Stimulated activated CD8-positive, alpha-beta memory T cell treated with anti-CD3 and anti-CD28 coated beads, Interleukin-4, amount 100 ng/mL, for 1 hour (primary cell): ENCODE results near the gene PEBP1.
"Not testable (repeated sequence)": the region's sequence is repeated elsewhere in the genome, so short reads cannot be mapped to it uniquely, and the experiment has no call there.

ENCODE experiments used
- DNase-seq, 2 donors: peaks; one replicate each; pipeline ENCODE4 v3.0.0-alpha.2; 2020; ENCODE audit warnings: low read depth in 2 of 2, low spot score in 1 of 2

The PEBP1 gene

DNA sequence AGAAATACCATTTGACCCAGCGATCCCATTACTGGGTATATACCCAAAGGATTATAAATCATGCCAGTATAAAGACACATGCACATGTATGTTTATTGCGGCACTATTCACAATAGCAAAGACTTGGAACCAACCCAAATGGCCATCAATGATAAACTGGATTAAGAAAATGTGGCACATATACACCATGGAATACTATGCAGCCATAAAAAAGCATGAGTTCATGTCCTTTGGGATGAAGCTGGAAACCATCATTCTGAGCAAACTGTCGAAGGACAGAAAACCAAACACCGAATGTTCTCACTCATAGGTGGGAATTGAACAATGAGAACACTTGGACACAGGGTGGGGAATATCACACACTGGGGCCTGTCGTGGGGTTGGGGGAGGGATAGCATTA is 6.5 kb upstream of the PEBP1 start:
- not testable (repeated sequence) for DNase-seq

DNA sequence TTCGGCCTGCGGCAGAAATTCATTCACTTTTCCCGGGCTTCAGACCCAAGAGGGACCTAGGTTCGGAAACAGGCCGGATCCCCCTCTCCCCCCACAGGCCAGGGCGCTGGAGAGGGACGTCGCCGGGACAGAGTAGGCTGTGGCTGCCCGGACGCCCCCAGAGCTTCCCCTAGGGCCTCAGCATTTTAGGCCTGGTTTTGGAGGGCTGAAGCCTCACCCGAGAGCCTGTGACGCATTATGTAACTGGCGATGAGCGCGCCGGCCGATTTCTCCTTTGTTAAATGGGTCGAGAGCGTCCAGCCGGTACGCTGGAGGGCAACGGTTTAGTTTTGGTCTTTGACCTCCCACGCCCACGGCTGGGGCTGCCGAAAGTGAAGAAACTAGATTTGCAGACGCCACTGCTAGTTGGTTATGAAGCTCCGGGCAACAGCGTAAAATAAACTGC is 657 bp downstream of the PEBP1 start:
- peak in 1 of 2 donors; percentile 5 for DNase-seq

DNA sequence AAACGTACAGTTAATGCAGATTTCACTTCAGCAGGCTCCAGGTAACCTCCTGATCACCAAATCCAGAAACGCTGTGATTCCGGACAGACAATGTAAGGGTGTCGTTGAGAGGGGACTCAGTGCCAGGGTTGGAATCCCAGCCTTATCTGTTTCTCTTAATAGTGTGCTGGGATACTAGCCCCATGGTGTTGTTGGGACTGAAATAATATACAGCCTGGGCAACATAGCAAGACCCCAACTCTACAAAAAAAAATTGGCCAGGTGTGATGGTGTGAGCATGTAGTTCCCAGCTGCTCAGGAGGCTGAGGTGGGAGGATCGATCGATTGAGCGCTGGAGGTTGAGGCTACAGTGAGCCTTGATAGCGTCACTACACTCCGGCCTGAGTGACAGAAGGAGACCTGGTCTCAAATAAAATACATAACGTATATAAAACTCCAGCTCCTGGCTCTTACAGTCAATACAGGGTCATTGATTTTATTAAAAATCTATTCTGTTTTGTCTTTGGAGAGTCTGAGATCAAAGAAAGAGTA is 1.3 kb downstream of the PEBP1 start:
- no peak for DNase-seq

DNA sequence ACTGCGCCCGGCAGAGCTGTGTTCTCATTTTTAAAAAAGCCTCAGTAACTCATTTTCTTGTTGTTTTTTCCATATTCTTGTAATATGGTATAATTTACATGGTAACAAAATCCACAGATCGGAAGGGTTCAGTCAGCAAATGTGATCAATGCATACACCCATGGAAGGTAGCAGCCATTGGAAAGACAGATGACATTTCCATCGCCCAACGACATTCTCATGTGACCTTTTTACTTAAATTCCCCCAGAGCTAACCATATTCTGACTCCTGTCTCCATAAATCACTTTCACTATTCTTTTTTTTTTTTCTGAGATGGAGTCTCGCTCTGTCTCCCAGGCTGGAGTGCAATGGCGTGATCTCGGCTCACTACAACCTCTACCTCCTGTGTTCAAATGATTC is 4.9 kb downstream of the PEBP1 start:
- no peak for DNase-seq

DNA sequence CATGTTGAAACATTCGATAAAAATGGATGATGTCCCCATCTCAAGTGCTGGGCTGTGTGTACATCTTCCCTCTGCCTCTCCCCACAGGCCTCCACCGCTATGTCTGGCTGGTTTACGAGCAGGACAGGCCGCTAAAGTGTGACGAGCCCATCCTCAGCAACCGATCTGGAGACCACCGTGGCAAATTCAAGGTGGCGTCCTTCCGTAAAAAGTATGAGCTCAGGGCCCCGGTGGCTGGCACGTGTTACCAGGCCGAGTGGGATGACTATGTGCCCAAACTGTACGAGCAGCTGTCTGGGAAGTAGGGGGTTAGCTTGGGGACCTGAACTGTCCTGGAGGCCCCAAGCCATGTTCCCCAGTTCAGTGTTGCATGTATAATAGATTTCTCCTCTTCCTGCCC is 8.6 kb downstream of the PEBP1 start:
- DNase-seq: no peak

DNA sequence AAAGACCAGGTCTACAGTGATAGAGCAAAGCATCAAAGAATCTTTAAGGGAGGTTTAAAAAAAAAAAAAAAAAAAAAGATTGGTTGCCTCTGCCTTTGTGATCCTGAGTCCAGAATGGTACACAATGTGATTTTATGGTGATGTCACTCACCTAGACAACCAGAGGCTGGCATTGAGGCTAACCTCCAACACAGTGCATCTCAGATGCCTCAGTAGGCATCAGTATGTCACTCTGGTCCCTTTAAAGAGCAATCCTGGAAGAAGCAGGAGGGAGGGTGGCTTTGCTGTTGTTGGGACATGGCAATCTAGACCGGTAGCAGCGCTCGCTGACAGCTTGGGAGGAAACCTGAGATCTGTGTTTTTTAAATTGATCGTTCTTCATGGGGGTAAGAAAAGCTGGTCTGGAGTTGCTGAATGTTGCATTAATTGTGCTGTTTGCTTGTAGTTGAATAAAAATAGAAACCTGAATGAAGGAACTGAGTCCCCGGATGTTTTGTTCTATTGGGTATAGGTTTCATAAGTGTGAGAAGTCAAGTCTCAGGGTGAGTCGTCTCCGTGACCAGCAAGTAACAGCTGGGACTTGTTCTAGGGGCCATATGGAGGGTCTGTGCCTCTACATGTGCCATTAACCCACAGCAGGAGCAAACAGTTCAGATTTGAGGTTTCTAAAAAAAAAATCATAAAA is 9.3 kb downstream of the PEBP1 start:
- no peak for DNase-seq

DNA sequence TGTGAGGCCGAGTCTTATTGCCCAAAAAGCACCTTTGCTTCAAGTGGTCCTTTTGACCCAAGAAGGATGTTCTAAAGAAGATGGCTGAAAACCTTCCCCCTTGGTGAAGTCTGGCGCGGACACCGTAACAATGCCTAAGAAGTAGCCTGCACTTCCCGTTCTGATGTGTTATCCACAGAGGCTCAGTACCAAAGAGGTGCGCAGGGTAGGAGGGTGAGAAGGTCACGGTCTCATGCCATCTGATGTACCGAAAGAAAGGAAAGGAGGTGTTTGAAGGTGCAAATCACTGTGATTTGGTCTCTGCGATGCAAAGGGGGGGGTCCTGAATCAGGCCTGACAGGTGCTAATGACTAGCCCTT is 9.9 kb downstream of the PEBP1 start:
- DNase-seq: no peak

DNA sequence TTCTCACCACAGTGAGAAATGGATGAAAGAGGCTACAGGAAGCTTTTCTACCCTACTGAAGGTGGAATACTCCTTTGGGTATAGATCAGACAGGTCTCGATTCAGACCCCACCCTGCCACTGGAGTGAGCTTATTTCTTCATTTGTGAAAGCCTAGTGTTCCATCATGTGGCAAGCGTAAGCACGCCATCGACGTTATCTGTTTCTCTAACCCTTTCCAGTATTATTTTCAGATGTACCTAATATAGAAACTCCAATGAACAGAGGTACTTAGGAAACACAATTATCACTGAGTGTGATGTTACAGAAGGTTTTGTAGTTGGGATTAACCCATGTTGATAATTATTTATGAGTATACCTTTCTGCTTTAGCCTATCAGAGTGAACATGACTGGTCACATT is 12.4 kb downstream of the PEBP1 start:
- no peak for DNase-seq

DNA sequence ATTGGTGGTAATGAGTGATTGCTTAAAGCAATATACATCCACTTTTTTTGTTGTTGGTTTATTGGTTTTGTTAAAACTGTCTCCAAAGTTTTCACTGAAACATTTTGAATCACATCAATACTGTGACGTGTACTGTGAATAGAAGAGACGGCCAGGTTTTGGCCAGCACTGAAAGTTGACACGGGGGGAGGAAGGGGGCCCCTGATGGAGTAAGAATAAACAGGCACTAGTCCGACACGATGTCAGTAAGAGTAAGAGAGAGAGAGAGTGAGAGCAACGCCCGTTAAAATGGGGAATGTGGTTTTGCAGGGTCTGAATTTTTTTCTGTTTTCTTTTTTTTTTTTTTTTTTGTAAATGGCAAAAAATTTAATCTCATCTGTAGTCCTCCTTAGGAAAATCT is 14.7 kb downstream of the PEBP1 start:
- DNase-seq: no peak

DNA sequence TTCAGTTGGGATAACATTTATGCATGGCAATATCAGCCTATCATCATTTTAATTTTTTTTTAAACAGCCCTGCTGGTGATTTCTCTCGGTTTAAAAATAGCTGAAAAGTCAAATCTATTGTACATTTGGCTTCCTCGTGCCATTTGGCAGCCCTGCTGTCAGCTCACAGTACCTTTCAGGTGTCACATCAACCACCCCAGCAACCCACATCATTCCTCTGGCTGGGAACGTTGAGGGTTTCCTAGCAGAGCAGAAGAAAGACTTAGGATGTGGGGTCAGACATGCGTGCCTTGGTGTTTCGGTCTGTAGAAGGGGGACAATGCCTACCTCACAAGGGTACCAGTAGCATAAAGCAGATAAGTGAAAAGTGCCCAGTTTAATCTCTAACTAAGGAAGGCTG is 15.8 kb downstream of the PEBP1 start:
- no peak for DNase-seq

DNA sequence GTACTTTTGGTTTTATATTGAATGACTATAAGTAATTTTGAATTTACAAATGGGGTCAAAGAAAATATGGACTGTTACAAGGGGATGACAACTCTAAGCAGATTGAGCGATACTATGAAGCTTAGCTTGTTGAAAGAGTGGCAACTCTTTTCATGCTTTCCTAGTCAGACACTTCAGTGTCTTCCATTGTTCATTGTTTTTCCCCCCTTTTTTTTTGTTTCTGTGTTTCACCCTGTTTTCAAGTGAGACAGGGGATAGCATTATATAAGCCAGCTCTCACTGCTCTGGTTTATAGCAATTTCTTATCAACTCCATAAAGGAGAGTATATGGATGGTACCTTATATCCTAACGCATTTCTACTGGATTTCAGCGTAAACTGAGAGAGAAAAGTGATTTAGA is 24.6 kb downstream of the PEBP1 start:
- DNase-seq: no peak

DNA sequence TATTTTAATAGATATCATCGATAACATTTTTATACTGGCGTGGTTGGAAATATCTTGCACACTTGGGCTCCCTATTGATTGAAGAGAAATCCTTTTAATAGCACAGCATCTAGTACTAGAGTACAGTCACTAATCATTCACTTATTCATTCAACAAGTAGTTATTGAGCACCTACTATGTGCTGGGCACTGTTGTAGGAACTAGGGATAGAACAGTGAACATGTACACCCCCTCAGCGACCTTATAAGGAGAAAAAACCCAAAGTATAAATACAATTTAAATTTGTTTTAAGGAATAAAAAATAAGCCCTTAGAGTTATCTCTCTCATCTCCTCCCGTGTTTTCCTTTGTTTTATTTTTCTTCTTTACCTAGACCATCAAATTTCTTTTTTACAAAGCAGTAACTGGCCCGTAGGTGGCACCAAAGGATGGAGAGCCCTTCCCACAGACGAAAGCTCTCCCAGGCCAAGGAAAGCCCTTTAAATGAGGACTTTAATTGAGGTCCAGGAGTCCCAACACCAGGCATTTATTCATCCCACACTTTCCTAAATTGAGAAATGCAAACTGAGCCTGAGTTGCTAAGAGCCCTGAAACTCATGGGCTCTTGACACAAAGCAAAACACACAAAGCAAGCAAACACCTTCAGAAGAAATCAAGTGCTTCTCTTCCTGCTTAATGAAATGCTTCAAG is 29.0 kb downstream of the PEBP1 start:
- no peak for DNase-seq

DNA sequence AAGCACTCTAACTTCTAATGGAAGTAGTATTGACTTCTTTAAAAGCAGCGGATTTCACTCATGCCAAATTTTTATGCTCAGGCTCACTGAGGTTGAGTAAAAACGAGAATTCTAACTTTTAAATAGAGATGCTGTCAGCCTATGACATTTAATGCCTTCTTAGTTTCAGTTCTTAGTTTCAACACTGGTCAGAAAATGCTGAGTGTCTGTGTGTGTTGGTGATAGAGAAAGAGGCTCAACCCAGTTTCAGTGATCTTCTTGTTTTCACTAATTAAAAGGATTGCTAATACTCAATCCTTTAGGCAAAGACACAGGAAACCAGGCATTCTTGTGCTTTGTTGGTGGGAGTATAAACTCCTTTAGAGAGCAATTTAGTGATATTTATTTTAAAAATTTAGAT is 31.0 kb downstream of the PEBP1 start:
- no peak for DNase-seq

DNA sequence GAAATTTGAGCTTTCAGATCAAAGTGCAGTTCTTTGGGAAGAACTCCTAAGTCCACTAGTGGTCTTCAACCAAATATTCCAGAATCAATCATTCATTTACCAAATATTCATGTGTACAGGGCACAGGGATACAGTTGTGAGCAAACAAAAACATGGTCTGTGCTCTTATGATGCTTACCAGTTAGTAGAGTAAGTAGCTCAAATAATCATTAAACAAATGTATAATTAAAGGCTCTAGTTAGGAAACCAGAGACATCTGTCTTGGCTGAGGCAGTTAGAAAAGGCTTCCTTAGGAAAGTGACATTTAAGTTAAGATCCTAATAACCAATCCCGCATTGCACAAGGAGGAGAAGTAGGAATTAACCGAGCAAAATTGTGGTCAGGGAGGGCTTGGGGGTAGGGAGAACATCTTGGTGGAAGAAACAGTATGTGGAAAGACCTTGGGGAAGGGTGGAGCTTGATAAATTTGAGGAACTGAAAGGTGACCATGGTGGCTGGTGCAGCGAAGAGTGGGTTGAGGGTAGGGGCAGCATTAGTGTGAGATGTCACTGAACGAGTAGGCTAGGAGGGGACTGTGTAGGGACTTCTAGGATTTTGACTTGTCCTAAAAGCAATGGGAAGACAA is 40.0 kb downstream of the PEBP1 start:
- DNase-seq: no peak

DNA sequence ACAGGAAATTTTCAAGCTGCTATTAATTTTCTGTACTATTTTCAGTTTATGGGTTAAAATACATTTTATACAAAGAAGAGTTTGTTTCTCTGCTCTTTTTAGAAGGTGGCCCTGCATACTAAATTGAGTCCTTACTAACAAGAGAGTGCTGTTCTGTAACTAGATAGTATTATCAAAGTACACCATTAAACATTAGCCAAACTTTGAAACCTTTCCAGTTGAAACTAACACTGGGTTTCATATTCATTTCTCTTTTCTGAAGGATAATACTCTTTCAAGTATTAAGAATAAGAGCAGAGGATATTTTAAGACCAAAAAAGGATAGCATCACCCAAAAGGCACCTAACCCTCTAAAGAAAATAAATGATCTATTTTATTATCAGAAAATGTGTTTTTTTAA is 47.2 kb downstream of the PEBP1 start:
- no peak for DNase-seq

DNA sequence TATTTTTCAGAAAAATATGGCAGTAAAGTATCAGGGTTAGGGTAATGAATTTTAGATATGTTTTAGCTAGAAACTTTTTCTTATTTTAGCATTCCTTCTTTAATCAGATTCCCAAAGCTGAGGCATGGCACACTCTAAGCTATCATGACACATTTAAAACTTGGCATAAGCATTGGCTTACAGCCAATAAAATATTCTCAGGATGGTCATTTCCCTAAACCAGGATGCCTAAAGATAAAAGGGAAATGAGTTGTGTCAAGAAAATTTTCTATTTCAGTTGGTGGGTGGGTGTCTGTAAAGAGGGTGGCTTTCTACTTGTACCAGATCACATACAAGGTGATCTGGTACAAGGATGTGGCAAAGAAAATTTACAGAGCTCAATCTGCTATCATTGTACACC is 47.8 kb downstream of the PEBP1 start:
- no peak for DNase-seq

DNA sequence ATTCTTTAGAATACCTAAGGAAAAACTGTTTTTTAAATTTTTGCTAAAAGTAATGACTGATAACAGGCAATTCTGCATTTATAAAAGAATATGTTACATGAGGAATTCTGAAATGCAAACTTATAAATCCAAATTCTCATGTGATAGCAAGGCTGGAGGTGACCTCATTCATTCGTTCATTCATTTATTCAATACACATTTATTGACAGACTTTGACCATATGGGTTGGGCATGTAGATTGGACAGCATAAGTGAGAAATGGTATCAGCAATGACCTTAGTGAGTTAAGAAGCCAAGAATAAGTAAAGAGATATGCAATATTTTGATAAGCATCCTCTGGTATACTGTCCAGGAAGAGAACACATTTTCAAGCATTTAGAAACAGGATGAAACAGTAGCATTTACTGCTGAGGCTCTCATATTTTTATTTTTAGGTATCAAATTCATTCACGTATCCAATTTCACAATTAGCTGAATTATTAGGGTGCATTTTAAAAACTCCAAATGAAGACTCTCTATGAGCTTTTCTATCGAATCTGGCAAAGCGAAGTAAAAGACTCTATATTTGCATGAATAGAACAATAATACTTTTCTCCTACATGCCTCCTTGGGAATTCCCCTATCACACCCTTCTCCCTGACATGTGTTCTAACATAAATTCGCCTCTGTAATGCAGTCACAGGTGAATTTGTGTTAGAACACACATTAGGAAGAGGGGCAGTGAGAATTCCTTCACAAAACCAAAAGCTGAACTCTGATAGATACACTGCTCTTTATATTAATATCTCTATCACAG is 49.9 kb downstream of the PEBP1 start:
- DNase-seq: no peak

DNA sequence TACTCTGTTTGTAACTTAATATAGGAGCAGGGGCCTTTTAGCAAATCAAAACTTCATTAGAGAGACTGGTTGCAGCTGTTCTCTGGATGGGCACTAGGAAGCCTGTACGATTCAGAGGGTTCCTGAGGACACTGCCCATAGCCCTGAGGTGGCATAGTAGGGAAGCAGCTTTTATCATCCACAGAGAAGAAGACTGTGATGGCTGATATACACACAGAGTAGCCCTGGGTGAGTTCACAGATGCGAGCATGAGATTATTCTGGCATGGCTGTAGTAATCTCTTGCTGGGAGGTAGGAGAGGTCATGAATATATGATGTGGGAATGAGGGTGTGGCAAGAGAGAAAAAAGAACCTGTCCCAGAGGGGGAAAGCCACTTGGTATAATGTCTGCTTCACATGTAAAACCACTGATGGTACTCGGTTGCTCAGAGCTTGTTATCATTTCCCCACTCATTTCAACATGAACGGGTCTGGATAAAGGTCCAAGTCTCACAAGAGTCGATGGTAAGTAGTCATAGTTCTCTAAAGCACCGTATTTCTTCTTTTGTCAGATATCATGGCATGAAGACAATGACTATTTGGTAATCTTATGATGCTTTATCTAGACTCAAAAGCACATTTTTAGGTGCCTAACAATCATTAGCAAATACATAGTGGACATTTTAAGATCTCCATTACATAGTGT is 52.0 kb downstream of the PEBP1 start:
- no peak for DNase-seq

DNA sequence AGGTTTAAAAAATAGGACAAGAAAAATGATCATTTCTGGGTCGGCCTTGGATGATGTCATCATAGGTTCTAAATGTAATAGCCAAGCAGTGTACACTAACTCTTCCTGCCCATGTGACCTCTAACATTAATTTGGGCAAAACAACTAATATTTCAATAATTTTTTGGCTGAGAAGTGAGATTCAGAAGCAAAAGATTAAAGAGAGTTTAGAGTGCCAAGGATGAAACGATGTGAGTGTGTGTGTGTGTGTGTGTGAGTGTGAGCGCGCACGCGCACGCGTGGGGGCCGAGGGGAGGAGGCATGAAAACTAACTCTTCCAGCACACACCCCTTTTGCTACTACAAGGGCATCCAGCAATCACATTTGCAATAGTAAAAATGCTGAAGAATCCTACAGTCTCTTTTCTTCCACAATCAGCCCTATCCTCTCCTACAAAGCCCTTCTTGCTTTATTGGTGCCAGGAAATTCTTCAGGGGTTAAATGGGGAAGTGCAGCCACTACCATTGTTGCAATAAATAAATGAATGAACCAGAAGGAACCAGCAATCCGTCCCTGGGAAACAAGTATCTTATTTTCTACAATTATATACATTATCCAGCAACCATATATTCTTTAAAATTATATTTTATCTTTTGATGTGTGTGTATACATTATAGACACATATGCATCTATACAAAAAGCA is 52.9 kb downstream of the PEBP1 start:
- DNase-seq: no peak

DNA sequence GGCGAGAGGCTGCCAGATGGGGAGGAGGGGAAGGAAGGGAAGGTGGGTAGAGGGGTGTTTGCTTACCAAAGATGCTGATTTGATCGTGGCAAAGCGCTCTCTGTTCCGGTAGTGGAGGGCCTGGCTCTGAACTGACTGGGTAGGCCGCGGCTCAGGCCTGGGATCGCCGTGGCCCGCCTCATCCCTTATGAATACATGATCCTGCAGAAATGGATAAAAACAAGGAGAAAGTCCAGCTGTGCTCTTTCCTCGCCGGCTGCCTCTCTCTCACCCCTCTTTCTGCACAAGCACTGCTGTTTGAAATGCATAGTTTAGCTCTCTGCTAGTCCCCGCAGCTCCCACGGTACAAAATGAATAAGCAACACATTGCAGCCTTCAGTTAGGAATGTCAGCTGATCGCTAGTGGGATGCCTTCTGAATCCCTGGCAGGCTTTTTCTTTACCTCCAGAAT is 53.8 kb downstream of the PEBP1 start:
- no peak for DNase-seq
